PFSK-1 (cell line): ENCODE data around the gene PCNX3.

Experiments used
- FOXP2 ChIP-seq: optimal IDR thresholded peaks from 2 replicates; pipeline ENCODE3; 2011; ENCODE audit warnings: borderline replicate concordance, control low read depth, inconsistent platforms; ENCODE audit not compliant: insufficient read depth; ENCODE audit errors: extremely low read length, extremely low read depth
- POLR2AphosphoS5 ChIP-seq: IDR thresholded peaks from 2 replicates; pipeline ENCODE4 v1.6.1; 2012; ENCODE audit warnings: low read depth, mild to moderate bottlenecking, control low read depth, low read length, moderate library complexity
- SIN3A ChIP-seq: IDR thresholded peaks from 2 replicates; pipeline ENCODE4 v1.6.1; 2012; ENCODE audit warnings: mild to moderate bottlenecking, low read length, moderate library complexity, borderline replicate concordance; ENCODE audit not compliant: insufficient read depth
- TAF1 ChIP-seq: IDR thresholded peaks from 2 replicates; pipeline ENCODE4 v1.6.1; 2012; ENCODE audit warnings: low read length, control low read depth, borderline replicate concordance; ENCODE audit not compliant: insufficient read depth
- TF ChIP-seq, protein P1 (sequence below), 2 experiments: IDR thresholded peaks; 2 replicates each; pipeline versions ENCODE4 v1.6.1 to v1.8.0; 2011 to 2012; ENCODE audit warnings: low read depth in 2 of 2, low read length in 2 of 2, control low read depth in 1 of 2, inconsistent platforms in 1 of 2, mild to moderate bottlenecking in 1 of 2, moderate library complexity in 1 of 2; ENCODE audit not compliant: insufficient read depth in 1 of 2

GRCh38 chr11:65584106-65584505 is 31.5 kb upstream of the PCNX3 start:
- TF ChIP-seq SIN3A: no peak
- no peak for TF ChIP-seq TAF1
- TF ChIP-seq POLR2AphosphoS5: no peak
- TF ChIP-seq, protein P1, sequence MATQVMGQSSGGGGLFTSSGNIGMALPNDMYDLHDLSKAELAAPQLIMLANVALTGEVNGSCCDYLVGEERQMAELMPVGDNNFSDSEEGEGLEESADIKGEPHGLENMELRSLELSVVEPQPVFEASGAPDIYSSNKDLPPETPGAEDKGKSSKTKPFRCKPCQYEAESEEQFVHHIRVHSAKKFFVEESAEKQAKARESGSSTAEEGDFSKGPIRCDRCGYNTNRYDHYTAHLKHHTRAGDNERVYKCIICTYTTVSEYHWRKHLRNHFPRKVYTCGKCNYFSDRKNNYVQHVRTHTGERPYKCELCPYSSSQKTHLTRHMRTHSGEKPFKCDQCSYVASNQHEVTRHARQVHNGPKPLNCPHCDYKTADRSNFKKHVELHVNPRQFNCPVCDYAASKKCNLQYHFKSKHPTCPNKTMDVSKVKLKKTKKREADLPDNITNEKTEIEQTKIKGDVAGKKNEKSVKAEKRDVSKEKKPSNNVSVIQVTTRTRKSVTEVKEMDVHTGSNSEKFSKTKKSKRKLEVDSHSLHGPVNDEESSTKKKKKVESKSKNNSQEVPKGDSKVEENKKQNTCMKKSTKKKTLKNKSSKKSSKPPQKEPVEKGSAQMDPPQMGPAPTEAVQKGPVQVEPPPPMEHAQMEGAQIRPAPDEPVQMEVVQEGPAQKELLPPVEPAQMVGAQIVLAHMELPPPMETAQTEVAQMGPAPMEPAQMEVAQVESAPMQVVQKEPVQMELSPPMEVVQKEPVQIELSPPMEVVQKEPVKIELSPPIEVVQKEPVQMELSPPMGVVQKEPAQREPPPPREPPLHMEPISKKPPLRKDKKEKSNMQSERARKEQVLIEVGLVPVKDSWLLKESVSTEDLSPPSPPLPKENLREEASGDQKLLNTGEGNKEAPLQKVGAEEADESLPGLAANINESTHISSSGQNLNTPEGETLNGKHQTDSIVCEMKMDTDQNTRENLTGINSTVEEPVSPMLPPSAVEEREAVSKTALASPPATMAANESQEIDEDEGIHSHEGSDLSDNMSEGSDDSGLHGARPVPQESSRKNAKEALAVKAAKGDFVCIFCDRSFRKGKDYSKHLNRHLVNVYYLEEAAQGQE (IDR thresholded peaks at IDR 0.05; ENCODE audit: insufficient read depth in 1 of 2, low read depth in 2 of 2, low read length in 2 of 2): no peak
- TF ChIP-seq FOXP2: no peak
